Right lung (tissue), 5 donors: ENCODE results near the gene DCTD. TPM values are rescaled to one million over a fixed set of nuclear protein-coding genes. Genes with fewer than 3 reads are reported as not detected.

Source experiments
- DNase-seq, 2 donors: peaks; one replicate each; pipeline ENCODE4 v3.0.0-alpha.2; 2013
- polyA plus RNA-seq, 5 donors: library from polyadenylated mRNA; unstranded; fragments of 120-200 nt; gene quantifications; one replicate each; pipeline versions ENCODE4 v1.2.1 to v1.2.3, GENCODE V29; 2013; ENCODE audit warnings: inconsistent platforms in 1 of 5, low replicate concordance in 1 of 5; ENCODE audit not compliant: insufficient read length in 5 of 5, insufficient read depth in 1 of 5

DCTD gene
- polyA plus RNA-seq, 5 donors, result 104 to 113 (median 110) TPM

- DNase-seq, result no peak
Observed at GRCh38 chr4:182873726-182874125, 43.5 kb downstream of the DCTD start.

DNA sequence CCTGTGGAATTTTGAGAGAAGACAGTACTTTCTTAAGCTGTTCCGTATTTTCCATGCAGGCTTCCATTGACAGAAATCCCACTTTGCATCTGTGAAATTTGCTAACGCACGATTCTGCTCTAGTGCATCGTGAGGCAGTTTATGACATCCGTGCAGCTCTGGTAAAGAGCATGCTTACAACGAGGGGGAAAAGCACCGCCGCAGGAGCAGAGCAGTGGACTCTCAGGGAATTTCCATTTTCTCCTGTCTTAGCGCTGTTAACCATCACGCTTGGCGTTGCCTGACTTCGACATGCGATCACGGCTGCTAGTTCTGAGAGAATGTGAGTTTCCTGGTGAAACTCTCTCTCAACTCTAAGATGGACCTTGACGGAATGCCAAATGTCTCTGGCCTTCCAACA lies 43.9 kb downstream of the DCTD start:
- DNase-seq, result no peak

DNA sequence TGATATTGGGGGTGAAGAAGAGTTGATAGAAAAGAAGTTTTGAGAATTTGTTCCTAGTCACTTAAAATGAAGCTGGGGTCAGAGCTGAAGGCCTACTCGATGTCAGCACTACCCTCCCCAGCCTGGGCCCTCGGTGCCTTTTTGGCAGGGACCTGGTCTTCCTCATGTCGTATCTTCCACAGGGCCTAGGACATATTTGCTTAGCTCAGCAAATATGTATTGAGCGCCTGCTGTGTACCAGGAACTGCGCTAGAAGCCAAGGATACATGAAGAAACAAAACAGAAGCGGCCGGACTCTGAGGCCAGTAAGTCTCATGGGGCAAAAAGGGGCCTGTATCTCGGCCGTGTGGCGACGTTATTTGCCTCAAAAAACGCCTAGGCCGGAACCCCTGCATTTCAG lies 44.3 kb downstream of the DCTD start:
- DNase-seq, result no peak

DNA sequence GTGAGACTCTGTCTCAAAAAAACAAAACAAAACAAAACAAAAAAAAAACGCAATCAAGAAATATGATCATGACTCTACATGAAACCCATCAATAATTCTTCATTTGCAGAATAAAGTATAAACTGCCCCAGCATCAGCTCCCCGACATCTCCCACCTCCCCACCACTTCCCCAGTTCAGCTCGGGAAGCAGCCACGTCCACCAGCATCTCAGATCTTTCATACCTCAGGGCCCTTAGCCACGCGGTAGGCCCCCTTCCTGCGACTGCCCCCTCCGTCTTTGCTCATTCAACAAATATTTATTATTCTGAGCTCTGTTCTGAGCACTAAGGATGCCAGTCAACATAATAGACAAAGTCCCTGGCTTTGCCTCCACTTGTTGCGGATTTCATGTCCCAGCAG lies 45.6 kb downstream of the DCTD start:
- DNase-seq, result no peak

- DNase-seq, result no peak
Observed at GRCh38 chr4:182869697-182870096, 47.5 kb downstream of the DCTD start.

DNA sequence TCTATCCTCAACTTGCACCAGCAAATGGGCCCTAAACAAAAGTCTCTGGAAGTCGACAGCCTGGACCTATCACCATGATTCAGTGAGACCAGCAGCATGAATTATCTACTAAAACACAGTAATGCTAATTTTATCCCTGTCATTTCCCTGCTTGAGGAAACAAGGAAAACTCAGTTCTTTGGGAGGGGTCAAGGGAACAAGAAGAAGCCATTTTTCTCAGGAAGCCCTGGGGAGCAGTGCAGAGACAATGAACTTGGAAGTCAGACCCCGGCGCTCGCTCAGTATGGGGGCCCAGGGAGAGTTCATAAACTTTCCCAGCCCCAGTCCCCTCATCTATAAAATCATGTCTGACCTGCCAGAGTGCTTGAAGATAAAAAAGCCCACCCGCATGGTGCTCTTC lies 50.4 kb downstream of the DCTD start:
- DNase-seq, result no peak

GRCh38 chr4:182863501-182863900 lies 53.7 kb downstream of the DCTD start:
- no peak for DNase-seq

- DNase-seq, result peak in 1 of 2 donors; percentile 58
Observed at GRCh38 chr4:182862921-182863320, 54.3 kb downstream of the DCTD start.

DNA sequence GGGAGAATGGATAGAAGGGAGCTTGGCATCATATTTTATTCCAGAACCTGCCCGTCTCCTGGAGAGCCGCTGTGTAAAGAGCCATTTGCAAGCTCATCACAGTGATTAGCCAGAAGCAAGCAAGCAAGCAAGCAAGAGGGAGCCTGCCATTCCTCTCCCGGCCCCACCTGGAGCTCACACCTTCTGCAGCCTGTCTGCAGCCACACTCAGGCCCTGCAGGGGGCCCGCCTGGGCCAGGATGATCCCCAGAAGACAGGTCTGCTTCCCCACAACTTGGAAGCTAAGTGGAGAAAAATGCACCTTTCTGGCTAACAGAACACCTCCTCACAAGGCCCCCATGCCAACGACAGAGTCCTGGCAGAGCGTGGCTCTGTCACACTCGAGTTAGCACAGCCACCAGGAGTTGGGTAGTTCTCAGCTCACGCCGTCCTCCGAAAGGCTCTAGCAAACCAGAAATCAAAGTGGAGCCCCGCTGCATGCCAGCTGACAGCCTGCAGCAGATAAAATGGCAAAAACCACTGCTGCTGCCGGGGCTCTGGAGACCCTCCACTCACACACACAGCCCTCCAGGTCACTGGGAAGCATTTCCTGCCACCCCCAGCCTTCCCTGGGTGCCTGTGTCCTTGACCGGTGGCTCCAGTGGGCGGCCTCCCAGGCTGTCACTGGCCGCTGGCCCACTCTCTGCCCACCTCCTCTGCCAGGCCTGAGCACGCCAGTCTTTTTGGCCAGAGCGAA lies 54.9 kb downstream of the DCTD start:
- no peak for DNase-seq

DNA sequence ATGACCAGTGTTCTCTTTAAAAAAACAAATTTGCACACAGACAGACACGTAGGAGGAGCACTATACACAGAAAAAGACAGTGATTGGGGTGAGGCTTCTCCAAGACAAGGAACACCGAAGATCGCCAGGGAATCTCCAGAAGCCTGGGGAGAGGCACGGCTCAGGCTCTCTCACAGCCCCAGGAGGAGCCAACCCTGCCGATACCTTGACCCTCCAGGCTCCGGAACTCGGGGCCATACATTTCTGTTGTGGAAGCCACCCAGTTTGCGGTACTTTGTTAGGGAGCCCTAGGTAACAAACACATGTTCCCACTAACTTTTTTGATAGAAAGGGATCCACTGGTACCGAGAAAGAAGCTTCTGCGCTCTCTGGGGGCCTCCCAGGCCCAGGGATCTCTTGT lies 55.8 kb downstream of the DCTD start:
- no peak for DNase-seq

- DNase-seq, result no peak
Observed at GRCh38 chr4:182859730-182860129, 57.5 kb downstream of the DCTD start.

DNA sequence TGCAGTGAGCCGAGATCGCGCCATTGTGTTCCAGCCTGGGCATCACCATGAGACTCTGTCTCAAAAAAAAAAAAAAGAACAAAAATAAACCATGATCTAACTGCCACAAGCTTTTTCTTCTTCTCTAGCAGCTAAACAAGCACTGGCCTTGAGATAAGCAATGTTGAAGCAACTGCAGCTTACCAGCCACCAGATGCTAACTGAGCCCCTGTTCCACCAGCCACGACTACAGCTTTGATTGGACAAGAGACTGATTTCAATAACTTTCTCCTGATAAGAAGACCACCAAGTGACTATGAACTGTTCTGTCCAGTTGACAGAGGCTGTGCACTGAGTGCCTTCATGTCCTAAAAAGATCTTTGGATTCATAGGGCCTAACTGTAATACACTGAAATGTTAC lies 58.5 kb downstream of the DCTD start:
- DNase-seq, result no peak

GRCh38 chr4:182856862-182857261 lies 60.3 kb downstream of the DCTD start:
- no peak for DNase-seq

DNA sequence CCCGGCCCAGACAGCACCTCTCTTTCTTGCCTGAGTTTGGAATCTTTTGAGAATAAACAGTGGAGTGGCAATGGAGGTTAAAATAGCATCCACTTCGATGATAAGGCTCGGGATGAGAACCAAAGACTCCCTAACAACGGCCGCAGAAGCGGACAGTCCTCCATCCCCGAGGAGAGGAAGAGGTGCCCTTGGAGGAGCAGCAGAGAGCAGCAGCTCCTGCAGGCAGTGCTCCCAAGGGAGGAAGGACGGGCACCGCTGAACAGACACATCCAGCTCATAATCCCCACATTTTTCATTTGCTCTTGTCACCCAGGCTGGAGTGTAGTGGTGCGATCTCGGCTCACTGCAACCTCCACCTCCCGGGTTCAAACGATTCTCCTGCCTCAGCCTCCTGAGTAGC lies 61.3 kb downstream of the DCTD start:
- no peak for DNase-seq

DNA sequence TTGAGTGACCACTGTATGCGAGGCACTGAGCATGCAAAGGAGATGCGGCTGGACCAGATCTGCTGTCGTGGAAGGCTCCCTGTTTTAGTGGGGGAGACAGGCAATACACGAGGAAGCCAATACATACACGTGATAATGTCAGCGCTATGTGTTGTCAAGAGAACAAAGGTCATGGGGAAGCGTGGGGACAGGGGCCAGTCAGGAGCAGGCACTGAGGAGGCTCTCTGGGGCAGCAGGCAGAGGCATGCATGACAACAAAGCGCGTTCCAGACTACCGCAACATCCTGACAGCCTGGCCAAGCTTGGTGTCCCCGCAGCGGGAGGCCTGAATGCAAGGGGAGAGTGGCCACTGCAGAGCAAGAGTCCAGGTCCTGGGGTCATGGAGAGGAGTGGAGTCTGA lies 61.9 kb downstream of the DCTD start:
- DNase-seq, result no peak

- DNase-seq, result no peak
Observed at GRCh38 chr4:182854466-182854865, 62.7 kb downstream of the DCTD start.

DNA sequence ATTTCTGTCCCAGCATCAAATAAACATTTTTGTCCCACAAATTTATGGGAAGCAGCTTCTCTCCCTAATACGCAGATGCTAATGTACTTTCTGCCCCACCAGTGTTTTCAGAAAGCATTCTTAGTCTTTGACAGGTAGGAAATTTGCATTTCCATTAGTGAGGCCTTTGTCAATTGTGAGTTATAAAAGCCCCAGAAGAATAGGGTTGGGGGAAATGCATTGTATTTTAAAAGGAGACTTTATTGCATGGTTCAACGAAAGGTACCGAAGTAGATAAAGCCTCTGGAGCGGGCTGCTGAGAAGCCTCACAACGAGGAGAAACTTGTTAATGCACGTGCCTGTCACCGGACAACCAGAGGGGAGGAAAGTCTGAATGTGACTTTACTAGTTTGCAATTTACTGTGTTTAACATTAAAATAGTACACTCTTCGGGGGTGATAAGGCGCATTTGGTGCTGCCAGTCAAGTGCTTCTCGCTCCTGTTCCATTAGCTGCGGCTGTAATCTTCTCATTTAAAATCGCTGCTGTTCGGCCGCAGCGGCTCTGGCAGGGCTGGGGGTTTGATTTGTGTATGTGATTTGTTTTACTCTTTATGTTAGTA lies 63.4 kb downstream of the DCTD start:
- no peak for DNase-seq

- DNase-seq, result no peak
Observed at GRCh38 chr4:182848685-182849084, 68.5 kb downstream of the DCTD start.

GRCh38 chr4:182847576-182848450 lies 69.4 kb downstream of the DCTD start:
- no peak for DNase-seq

- no peak for DNase-seq
Observed at GRCh38 chr4:182846036-182846435, 71.2 kb downstream of the DCTD start.

- DNase-seq, result no peak
Observed at GRCh38 chr4:182845618-182846017, 71.6 kb downstream of the DCTD start.

- DNase-seq, result no peak
Observed at GRCh38 chr4:182843808-182844325, 73.3 kb downstream of the DCTD start.
